ENCODE data around the gene MTHFD1L.
"Not testable (repeated sequence)": the region's sequence is repeated elsewhere in the genome, so short reads cannot be mapped to it uniquely, and the experiment has no call there.

MTHFD1L gene

GRCh38 chr6:150865406-150866146, at the start of gene MTHFD1L:
Gene MTHFD1L, plus strand, starts transcription at chr6:150865702. Its CDS starts 121 bp downstream, at chr6:150865823.
- peak; percentile 66 for DNase-seq (ENCODE audit: low spot score)

GRCh38 chr6:150816554-150816953, 48.9 kb upstream of the MTHFD1L start:
- not testable (repeated sequence) for DNase-seq (ENCODE audit: low spot score)

- DNase-seq (ENCODE audit: low spot score): no peak
Observed at GRCh38 chr6:150822932-150823331, 42.6 kb upstream of the MTHFD1L start.

GRCh38 chr6:150826788-150827187, 38.7 kb upstream of the MTHFD1L start:
- no peak for DNase-seq (ENCODE audit: low spot score)

GRCh38 chr6:150828107-150828506, 37.4 kb upstream of the MTHFD1L start:
- not testable (repeated sequence) for DNase-seq (ENCODE audit: low spot score)

GRCh38 chr6:150830439-150831165, 34.9 kb upstream of the MTHFD1L start:
- DNase-seq (ENCODE audit: low spot score): no peak

- peak; percentile 13 for DNase-seq (ENCODE audit: low spot score)
Observed at GRCh38 chr6:150831577-150831976, 33.9 kb upstream of the MTHFD1L start.

GRCh38 chr6:150835620-150836019, 29.9 kb upstream of the MTHFD1L start:
- DNase-seq (ENCODE audit: low spot score): no peak

- DNase-seq (ENCODE audit: low spot score): no peak
Observed at GRCh38 chr6:150840185-150840584, 25.3 kb upstream of the MTHFD1L start.

- no peak for DNase-seq (ENCODE audit: low spot score)
Observed at GRCh38 chr6:150841189-150841588, 24.3 kb upstream of the MTHFD1L start.

- no peak for DNase-seq (ENCODE audit: low spot score)
Observed at GRCh38 chr6:150841697-150842096, 23.8 kb upstream of the MTHFD1L start.

GRCh38 chr6:150844371-150844770, 21.1 kb upstream of the MTHFD1L start:
- no peak for DNase-seq (ENCODE audit: low spot score)

GRCh38 chr6:150846641-150847040, 18.9 kb upstream of the MTHFD1L start:
- no peak for DNase-seq (ENCODE audit: low spot score)

GRCh38 chr6:150848400-150848799, 17.1 kb upstream of the MTHFD1L start:
- no peak for DNase-seq (ENCODE audit: low spot score)

GRCh38 chr6:150854392-150854791, 11.1 kb upstream of the MTHFD1L start:
- not testable (repeated sequence) for DNase-seq (ENCODE audit: low spot score)

- DNase-seq (ENCODE audit: low spot score): not testable (repeated sequence)
Observed at GRCh38 chr6:150855171-150855570, 10.3 kb upstream of the MTHFD1L start.

GRCh38 chr6:150857062-150857944, 8.2 kb upstream of the MTHFD1L start:
- DNase-seq (ENCODE audit: low spot score): no peak

GRCh38 chr6:150857945-150858308, 7.6 kb upstream of the MTHFD1L start:
- no peak for DNase-seq (ENCODE audit: low spot score)

GRCh38 chr6:150861448-150862168, 3.9 kb upstream of the MTHFD1L start:
- DNase-seq (ENCODE audit: low spot score): not testable (repeated sequence)

- no peak for DNase-seq (ENCODE audit: low spot score)
Observed at GRCh38 chr6:150863213-150863928, 2.1 kb upstream of the MTHFD1L start.

- DNase-seq (ENCODE audit: low spot score): no peak
Observed at GRCh38 chr6:150865043-150865405, 478 bp upstream of the MTHFD1L start.

Data from cerebellar cortex (tissue), 1 donor.